GM21381 (cell line): ENCODE measurements around the gene COL4A4.
"Not testable (repeated sequence)": the region's sequence is repeated elsewhere in the genome, so short reads cannot be mapped to it uniquely, and the experiment has no call there.

Experiments
- ATAC-seq: cut with Tn5 transposase; IDR thresholded peaks from one replicate; pipeline ENCODE4 v1.9.1; 2021; ENCODE audit warnings: mild to moderate bottlenecking, moderate library complexity; ENCODE audit not compliant: unreplicated experiment

COL4A4 gene

DNA sequence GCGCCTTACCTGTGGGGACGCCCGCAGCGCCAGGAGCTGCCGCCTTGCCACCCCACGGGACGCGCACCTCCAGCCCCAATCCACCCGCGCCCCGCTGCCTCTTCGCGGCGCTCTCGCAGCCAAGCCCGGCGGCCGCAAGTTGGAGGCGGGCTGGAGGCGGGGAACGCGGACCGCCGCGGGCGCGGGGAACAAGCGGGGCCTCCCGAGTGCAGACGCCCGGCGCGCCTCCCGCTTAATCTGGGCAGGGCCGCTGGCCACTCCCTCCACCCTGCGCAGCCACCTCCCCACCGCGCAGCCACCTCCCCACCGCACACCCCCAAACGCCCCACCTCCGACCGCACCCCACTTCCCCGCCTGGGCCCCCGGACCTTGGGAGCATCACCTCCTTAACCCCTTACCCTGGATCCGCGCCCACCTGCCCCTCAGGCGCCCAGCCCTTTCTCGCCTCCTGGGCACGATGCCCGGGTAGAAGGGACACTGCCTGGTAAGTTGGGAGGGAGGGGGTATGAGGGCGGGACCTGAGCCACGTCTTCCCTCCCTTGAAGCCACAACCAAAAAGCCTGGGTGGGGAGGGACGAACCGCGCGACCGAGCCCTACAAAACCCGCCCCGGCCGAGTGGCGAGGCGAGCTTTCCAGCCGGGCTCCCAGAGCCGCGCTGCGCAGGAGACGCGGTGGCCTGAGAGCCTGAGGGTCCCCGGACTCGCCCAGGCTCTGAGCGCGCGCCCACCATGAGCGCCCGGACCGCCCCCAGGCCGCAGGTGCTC is at the start of gene COL4A4, which contains the start of gene COL4A3:
TSS of gene COL4A4 (minus strand) at position 208 of the 765 bp plus-strand sequence. CDS start 16,722 bp downstream, outside the sequence.
TSS of gene COL4A3 (plus strand) at position 627 of the 765 bp plus-strand sequence. CDS start at position 730, 103 bp downstream.
- ATAC-seq: peak; percentile 58

DNA sequence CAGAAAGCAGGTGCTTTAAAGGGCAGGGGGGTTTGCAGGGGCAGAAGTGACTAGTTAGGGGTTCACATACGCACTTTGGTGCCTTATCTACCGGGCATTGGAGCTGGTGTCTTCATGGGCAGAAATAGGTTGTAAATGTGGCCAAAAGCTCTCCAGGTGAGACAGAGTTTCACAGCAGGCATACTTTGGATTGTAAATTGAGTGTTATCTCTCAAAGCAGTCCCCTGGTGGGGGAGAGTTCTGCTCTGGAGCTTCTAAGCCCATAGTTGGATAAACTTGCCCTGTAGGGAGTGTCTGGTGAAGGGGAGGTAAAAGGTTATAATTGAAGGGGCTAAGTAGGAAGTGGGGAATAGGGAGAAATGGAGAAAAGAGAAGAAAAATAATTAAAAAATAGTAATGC is 43.6 kb upstream of the COL4A4 start:
- no peak for ATAC-seq

DNA sequence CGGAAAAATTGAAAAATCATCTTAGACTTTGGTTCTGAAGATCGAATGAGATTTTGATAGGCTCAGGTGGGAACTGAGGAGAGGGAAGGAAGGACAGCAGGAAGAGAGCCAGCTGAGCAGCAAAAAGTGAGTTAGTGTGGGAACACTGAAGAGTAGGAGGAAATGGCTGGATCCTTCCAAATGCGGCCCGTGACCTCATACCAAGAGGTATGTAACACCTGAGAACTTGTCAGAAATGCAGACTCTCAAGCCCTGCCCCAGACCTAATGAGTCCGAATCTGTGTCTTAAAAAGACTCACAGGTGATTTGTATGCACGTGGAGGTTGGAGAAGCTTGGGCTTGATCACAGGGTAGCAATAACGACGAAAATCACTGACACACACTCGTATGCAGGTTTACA is 42.4 kb upstream of the COL4A4 start:
- ATAC-seq: no peak

GRCh38 chr2:227205701-227206100 is 41.7 kb upstream of the COL4A4 start:
- no peak for ATAC-seq

GRCh38 chr2:227204452-227204851 is 40.4 kb upstream of the COL4A4 start:
- ATAC-seq: no peak

DNA sequence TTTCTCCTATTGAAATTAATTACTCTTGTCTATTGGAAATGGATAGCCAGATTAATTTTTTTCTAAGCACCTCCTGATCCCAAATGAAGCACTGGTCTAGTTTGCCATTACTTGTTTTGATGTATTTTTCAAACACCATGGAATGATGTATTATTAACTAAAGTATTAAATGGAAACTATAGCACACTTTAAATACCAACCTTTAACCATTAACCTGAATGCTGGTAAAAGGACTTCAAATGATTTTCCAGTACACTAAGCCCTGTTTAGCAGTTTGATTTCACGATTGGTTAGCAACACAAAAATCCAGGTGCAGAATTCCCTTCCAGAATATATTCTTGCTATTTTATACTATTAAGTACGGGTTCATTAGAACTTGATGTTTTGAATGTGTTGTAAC is 37.8 kb upstream of the COL4A4 start:
- ATAC-seq: no peak

DNA sequence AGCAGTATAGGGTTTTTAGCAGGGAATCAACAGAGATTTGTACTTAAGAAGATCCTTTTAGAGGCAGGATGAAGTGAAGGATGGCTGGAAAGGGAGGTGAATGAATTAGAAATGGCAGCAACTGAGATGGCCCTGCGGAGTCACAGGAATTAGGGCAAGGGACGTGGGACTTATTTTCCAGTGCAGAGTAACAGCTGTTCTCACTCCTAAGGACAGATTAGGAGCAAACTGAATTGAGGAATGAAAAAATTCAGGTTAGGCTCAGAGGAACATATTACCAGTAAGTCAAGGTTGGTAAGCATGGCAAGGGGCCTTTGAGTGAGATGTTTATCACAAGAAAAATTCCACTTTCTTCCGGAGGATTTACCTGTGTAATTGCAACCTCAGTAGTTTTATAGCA is 34.9 kb upstream of the COL4A4 start:
- ATAC-seq: no peak

DNA sequence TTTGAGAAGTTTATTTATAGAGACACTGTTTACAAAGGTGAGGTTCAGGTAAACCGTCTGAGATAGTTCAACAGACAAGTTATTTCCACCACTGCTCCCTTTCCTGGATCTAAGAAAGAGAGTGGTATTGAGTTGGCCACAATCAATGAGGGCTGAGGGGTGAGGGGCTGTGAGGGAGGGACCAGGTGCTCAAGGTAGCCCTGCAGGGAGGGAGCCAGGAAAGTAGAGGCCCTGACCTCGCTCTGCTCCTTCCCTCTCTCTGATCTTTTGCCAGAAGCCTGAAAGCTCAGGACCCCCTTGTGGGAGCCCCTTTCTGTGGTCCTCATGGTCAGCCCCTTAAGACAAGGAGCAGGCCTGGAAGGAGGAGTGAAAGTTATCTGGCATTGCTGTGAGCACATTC is 30.2 kb upstream of the COL4A4 start:
- no peak for ATAC-seq

DNA sequence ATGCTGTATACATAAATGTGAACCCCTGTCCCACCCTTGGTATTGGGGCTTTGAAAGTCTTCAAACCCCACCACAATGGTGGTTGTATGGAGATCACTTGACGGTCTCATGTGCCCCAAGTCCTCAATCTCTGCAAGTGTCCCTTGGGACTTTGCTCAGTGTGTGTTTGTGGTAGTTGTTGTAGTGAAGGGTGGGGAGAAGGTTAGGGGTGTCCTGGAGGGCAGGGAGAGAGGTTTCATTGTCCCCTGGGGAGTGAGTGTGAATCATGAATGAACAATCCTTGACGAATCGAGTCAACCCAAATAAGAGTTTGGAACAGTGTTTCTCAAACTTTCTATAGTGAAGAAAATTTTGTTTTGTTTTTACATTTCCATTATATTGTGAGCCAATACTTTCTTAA is 28.5 kb upstream of the COL4A4 start:
- no peak for ATAC-seq

- no peak for ATAC-seq
Observed at GRCh38 chr2:227191367-227191766, 27.4 kb upstream of the COL4A4 start.

- peak; percentile 67 for ATAC-seq
Observed at GRCh38 chr2:227188292-227188691, 24.3 kb upstream of the COL4A4 start.

DNA sequence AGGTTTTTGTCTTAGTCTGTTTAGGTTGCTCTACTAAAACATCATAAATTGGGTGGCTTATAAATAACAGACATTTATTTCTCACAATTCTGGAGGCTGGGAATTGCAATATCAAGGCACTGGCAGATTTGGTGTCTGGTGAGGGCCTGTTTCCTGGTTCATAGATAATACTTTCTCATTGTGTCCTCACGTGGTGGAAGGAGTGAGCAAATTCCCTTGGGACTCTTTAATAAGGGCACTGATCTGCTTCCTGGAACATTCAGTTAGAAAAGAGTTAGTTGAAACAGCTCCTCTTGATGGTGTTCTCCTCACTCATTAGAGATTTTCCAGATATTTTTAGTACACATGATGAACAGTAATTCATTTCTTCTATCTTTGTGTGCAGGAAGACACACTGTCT is 22.7 kb upstream of the COL4A4 start:
- no peak for ATAC-seq

DNA sequence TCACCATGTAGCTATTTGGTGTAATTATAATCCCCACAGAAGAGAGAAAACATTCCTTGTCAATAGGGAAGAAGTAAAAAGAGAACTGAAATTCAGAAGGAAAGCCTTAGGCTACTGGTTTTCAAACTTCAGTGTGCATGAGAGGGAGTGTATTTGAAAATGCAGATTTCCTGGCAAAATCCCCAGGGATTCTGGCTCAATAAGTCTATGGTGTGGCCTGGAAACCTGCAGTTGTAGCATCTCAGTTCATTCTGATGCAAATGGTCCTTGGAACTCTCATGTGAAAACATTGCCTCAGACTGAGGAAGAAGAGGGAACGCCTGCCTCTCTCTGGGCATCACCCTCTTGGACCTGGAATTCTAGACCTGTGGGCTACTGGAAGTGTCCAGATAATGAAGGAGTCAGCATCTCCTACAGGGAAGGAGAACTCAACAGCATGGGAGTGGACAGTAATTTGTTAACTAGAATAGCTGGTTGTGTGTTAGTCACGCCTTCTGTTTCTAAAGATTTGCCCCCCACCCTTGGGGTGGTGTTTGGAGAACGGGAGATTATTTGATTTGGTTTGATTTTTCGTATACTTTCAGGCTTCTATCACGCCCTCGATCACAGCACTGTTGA is 21.7 kb upstream of the COL4A4 start:
- no peak for ATAC-seq

- ATAC-seq: no peak
Observed at GRCh38 chr2:227183657-227184367, 19.8 kb upstream of the COL4A4 start.

DNA sequence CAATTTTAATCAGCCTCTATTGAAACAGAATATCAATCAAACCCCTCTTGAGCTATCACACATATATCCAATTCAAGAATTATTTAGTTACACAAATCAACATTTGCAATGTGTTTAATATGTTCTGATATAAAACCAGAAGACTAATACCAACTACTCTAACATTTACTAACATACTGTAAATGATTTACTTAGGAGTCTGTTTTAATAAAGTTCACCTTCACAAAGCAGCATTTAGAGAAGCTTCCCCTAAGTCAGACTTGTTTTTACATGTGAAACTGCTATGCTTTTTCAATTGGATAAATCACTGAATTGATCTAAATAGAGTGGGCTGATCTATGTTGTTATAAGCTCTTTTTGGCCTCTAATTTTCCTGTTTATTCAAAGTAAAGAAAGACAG is 18.8 kb upstream of the COL4A4 start:
- ATAC-seq: no peak

- no peak for ATAC-seq
Observed at GRCh38 chr2:227180770-227181169, 16.8 kb upstream of the COL4A4 start.

- no peak for ATAC-seq
Observed at GRCh38 chr2:227179988-227180685, 16.1 kb upstream of the COL4A4 start.

DNA sequence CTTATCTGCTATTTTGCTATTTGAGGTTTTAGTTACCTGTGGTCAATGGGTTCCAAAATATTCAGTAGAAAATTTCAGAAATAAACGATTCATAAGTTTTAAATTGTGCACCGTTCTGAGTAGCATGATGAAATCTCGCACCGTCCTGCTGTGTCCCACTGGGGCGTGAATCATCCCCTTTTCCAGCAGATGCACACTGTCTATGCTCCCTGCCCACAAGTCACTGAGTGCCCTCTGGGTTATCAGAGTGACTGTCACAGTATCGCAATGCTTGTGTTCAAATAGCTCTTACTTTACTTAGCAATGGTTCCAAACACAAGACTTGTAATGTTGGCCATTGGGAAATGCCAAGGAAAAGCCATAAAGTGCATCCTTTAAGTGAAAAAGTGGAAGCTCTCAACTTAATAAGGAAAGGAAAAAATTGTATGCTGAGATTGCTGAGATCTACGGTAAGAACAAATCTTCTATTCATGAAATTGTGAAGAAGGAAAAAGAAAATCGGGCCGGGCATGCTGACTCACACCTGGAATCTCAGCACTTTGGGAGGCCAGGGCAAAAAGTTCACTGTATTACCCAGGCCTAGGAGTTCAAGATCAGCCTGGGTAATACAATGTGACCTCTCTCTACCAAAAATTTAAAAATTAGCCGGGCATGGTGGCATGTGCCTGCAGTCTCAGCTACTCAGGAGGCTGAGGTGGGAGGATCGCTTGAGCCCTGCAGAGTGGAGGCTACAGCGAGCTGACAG is 13.8 kb upstream of the COL4A4 start:
- ATAC-seq: no peak

- ATAC-seq: not testable (repeated sequence)
Observed at GRCh38 chr2:227171779-227172178, 7.8 kb upstream of the COL4A4 start.

DNA sequence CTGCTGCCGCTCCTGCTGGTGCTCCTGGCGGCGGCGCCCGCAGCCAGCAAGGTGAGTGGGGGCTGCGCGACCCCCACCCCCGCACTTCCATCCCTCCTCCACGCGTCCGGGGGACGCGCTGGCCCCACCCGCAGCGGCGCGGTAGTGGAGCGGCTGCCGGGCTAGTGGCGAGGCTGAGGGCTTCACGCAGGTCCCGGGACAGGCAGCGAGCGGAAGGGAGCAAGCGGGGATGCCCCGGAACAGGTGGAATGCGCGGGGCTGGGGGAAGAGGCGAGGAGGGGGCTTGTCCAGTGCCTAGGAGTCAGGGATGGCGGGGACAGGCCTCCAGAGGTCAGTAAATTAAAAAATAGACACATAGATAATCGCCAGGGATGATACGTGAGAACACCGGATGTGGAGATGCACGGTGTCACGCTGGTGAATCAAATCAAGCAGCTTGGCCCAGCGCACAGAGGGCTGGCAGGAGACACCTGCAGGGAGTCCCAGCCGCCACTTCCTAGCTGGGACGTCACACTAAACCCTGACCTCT is 822 bp upstream of the COL4A4 start:
- ATAC-seq: peak; percentile 60
